Measurements from ENCODE around the gene MT1F. TPM values are rescaled to one million over a fixed set of nuclear protein-coding genes. Genes with fewer than 3 reads are reported as not detected.

The MT1F gene
- total RNA-seq, 1 experiment from 2014 or later, result 2.4 TPM

- no peaks in the 10 kb centered on the region for H3K27me3 Mint-ChIP-seq (ENCODE audit: insufficient read depth, unreplicated experiment)
- no peaks in the 10 kb centered on the region for H3K9me3 Mint-ChIP-seq (ENCODE audit: unreplicated experiment)
- BruUV-seq (replicated peaks), result no TSS peak
Measured at GRCh38 chr16:56651586-56651985, 6.2 kb upstream of the MT1F start, which contains the start of gene MT1B. Gene MT1B, plus strand, starts transcription at chr16:56651886. Its CDS starts 68 bp downstream, at chr16:56651954.

GRCh38 chr16:56652600-56652999, 5.2 kb upstream of the MT1F start:
- BruUV-seq (replicated peaks), result no TSS peak
- POLR2A ChIA-PET, result interaction anchor here (0.7 to 6.3 kb wide), 6 partner anchors 8 to 144 kb away, joined by 3 to 60 read pairs (median 4); partner anchors contain the start of genes MT1E and MT2A

More at GRCh38 chr16:56651586-56651985, 6.2 kb upstream of the MT1F start, which contains the start of gene MT1B:
- no peak for DNase-seq (ENCODE audit: unreplicated experiment)
- CTCF ChIA-PET, result interaction anchor here (0.6 to 1.5 kb wide), 2 partner anchors 50 to 243 kb away, joined by 3 to 5 read pairs; no protein-coding TSS in a partner anchor
- peak within 1 kb of the TSS; percentile 46 for H3K27ac Mint-ChIP-seq (ENCODE audit: low read depth, unreplicated experiment)
- no peak for TF ChIP-seq CTCF (IDR thresholded peaks at IDR 0.05; ENCODE audit: unreplicated experiment)
- POLR2A ChIA-PET, result interaction anchor here (0.6 to 6.3 kb wide), 2 partner anchors 32 to 43 kb away, joined by 3 to 50 read pairs; partner anchors contain the start of gene MT2A
- peaks cover 10% of the 10 kb centered on the region for H3K4me1 Mint-ChIP-seq (ENCODE audit: insufficient read depth, unreplicated experiment)
- H3K4me3 Mint-ChIP-seq (ENCODE audit: unreplicated experiment), result no peak within 1 kb of the TSS
- H3K36me3 Mint-ChIP-seq (ENCODE audit: insufficient read depth, unreplicated experiment), result peaks cover 4% of the 10 kb centered on the region
- intact Hi-C loops (cut with micrococcal nuclease), result loop anchor here (2.0 kb wide), 1 partner anchor 49 kb away; no protein-coding TSS in a partner anchor

GRCh38 chr16:56653218-56653617, 4.5 kb upstream of the MT1F start:
- no peaks in the 10 kb centered on the region for H3K9me3 Mint-ChIP-seq (ENCODE audit: unreplicated experiment)
- ChIA-PET CTCF (interaction anchor here (0.6 to 1.5 kb wide), 3 partner anchors 10 to 52 kb away, joined by 3 to 5 read pairs (median 3); no protein-coding TSS in a partner anchor), POLR2A (interaction anchor here (0.7 to 6.3 kb wide), 6 partner anchors 17 to 145 kb away, joined by 3 to 60 read pairs (median 8); partner anchors contain the start of genes MT1E, MT1X and MT2A)
- H3K27me3 Mint-ChIP-seq (ENCODE audit: insufficient read depth, unreplicated experiment), result no peaks in the 10 kb centered on the region
- H3K36me3 Mint-ChIP-seq (ENCODE audit: insufficient read depth, unreplicated experiment), result peaks cover 4% of the 10 kb centered on the region
- intact Hi-C loops (cut with micrococcal nuclease), result no loop called here
- no peak for DNase-seq (ENCODE audit: unreplicated experiment)
- no TSS peak for BruUV-seq (replicated peaks)
- no peak overlapping the region for H3K4me3 Mint-ChIP-seq (ENCODE audit: unreplicated experiment)
- peaks cover 21% of the 10 kb centered on the region for H3K4me1 Mint-ChIP-seq (ENCODE audit: insufficient read depth, unreplicated experiment)
- H3K27ac Mint-ChIP-seq (ENCODE audit: low read depth, unreplicated experiment), result no peak overlapping the region
- TF ChIP-seq CTCF (IDR thresholded peaks at IDR 0.05; ENCODE audit: unreplicated experiment), result no peak

More at GRCh38 chr16:56652600-56652999, 5.2 kb upstream of the MT1F start:
- Mint-ChIP-seq H3K27me3 (ENCODE audit: insufficient read depth, unreplicated experiment) (no peaks in the 10 kb centered on the region), H3K27ac (ENCODE audit: low read depth, unreplicated experiment) (no peak overlapping the region), H3K36me3 (ENCODE audit: insufficient read depth, unreplicated experiment) (peaks cover 4% of the 10 kb centered on the region), H3K4me1 (ENCODE audit: insufficient read depth, unreplicated experiment) (peaks cover 15% of the 10 kb centered on the region), H3K9me3 (ENCODE audit: unreplicated experiment) (no peaks in the 10 kb centered on the region), H3K4me3 (ENCODE audit: unreplicated experiment) (no peak overlapping the region)
- no peak for TF ChIP-seq CTCF (IDR thresholded peaks at IDR 0.05; ENCODE audit: unreplicated experiment)
- DNase-seq (ENCODE audit: unreplicated experiment), result no peak
- CTCF ChIA-PET, result interaction anchor here (0.6 to 1.5 kb wide), 4 partner anchors 9 to 496 kb away, joined by 3 to 5 read pairs (median 4); no protein-coding TSS in a partner anchor
- intact Hi-C loops (cut with micrococcal nuclease), result no loop called here

GRCh38 chr16:56658327-56658875, 642 bp downstream of the MT1F start:
- Mint-ChIP-seq H3K9me3 (ENCODE audit: unreplicated experiment) (no peaks in the 10 kb centered on the region), H3K4me1 (ENCODE audit: insufficient read depth, unreplicated experiment) (peaks cover 21% of the 10 kb centered on the region), H3K36me3 (ENCODE audit: insufficient read depth, unreplicated experiment) (peaks cover 4% of the 10 kb centered on the region), H3K4me3 (ENCODE audit: unreplicated experiment) (peak overlapping the region; percentile 77), H3K27me3 (ENCODE audit: insufficient read depth, unreplicated experiment) (no peaks in the 10 kb centered on the region), H3K27ac (ENCODE audit: low read depth, unreplicated experiment) (no peak overlapping the region)
- DNase-seq (ENCODE audit: unreplicated experiment), result no peak
- ChIA-PET CTCF (interaction anchor here (0.6 kb wide), 1 partner anchor 15 kb away, joined by 3 read pairs; no protein-coding TSS in a partner anchor), POLR2A (interaction anchor here (0.5 to 5.6 kb wide), 8 partner anchors 15 to 206 kb away, joined by 3 to 60 read pairs (median 5); partner anchors contain the start of genes MT1E and MT1X)
- intact Hi-C loops (cut with micrococcal nuclease), result no loop called here
- no TSS peak for BruUV-seq (replicated peaks)
- TF ChIP-seq CTCF (IDR thresholded peaks at IDR 0.05; ENCODE audit: unreplicated experiment), result no peak

All from MCF 10A (cell line).